Activated T-helper 17 cell treated with anti-CD3 and anti-CD28 coated beads, Interleukin-2, amount 50 U/mL, for 72 hours (primary cell): ENCODE data around the gene HSD11B2. TPM values are rescaled to one million over a fixed set of nuclear protein-coding genes. Genes with fewer than 3 reads are reported as not detected.
A peak's percentile ranks its signal among the peaks of the same experiment; 100 is the strongest.

Experiments
- ATAC-seq: fragments of 150-1000 bp; cut with Tn5 transposase; replicated peaks from 2 replicates; pipeline ENCODE4 v1.10.0; 2021; ENCODE audit warnings: mild to moderate bottlenecking, moderate library complexity
- H3K27ac Mint-ChIP-seq: one replicate; pipeline ENCODE4 v1.8.0; 2022; ENCODE audit warnings: mixed read lengths
- H3K27me3 Mint-ChIP-seq: one replicate; pipeline ENCODE4 v1.8.0; 2022; ENCODE audit warnings: mixed read lengths
- H3K36me3 Mint-ChIP-seq: one replicate; pipeline ENCODE4 v1.8.0; 2022; ENCODE audit warnings: low read depth, mild to moderate bottlenecking, mixed read lengths
- H3K4me1 Mint-ChIP-seq: one replicate; pipeline ENCODE4 v1.8.0; 2022; ENCODE audit warnings: mixed read lengths
- H3K4me3 Mint-ChIP-seq: one replicate; pipeline ENCODE4 v1.8.0; 2022; ENCODE audit warnings: mild to moderate bottlenecking, mixed read lengths
- H3K9me3 Mint-ChIP-seq: one replicate; pipeline ENCODE4 v1.8.0; 2022; ENCODE audit warnings: mixed read lengths
- total RNA-seq, 2 donors: library from RNA; stranded (reverse); gene quantifications; one replicate each; pipeline ENCODE4 v1.2.3, GENCODE V29; 2022

Gene HSD11B2
- 1 to 10 TPM in 1 of 2 donors, under 1 TPM in 1; 0.21 to 1.4 TPM for total RNA-seq

DNA sequence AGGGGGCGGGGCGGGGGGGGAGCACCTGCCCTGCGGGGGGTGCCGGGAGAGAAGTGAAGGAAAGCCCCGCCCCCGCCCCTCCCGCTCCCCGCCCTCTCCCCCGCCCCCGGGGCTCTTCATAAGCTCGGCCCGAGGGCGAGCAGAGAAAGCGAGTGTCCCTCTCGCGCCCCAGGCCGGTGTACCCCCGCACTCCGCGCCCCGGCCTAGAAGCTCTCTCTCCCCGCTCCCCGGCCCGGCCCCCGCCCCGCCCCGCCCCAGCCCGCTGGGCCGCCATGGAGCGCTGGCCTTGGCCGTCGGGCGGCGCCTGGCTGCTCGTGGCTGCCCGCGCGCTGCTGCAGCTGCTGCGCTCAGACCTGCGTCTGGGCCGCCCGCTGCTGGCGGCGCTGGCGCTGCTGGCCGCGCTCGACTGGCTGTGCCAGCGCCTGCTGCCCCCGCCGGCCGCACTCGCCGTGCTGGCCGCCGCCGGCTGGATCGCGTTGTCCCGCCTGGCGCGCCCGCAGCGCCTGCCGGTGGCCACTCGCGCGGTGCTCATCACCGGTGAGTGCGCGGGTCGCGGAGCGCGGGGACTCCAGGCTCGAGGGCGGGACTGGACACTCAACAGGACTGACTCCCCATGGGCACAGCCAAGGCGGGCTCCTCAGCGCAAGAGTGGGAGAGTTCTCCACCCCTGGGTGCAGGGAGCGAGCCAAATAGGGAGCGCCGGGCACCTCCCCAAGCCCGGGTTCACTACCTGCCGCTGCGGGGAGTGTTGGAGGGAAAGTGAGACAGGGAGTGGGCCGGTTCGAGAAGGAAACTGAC lies at the start of gene HSD11B2:
TSS of gene HSD11B2 (plus strand) at position 145 of the 798 bp plus-strand sequence. CDS start at position 273, 128 bp downstream.
- H3K9me3 Mint-ChIP-seq, result no peaks in the 10 kb centered on the region
- peak; percentile 72 for ATAC-seq
- no peaks in the 10 kb centered on the region for H3K36me3 Mint-ChIP-seq
- H3K27me3 Mint-ChIP-seq, result peaks cover 25% of the 10 kb centered on the region
- no peaks in the 10 kb centered on the region for H3K4me1 Mint-ChIP-seq
- H3K4me3 Mint-ChIP-seq, result peak within 1 kb of the TSS; percentile 72
- H3K27ac Mint-ChIP-seq, result no peak within 1 kb of the TSS

- Mint-ChIP-seq H3K4me1 (no peaks in the 10 kb centered on the region), H3K4me3 (no peak overlapping the region), H3K27ac (no peak overlapping the region), H3K36me3 (no peaks in the 10 kb centered on the region), H3K9me3 (no peaks in the 10 kb centered on the region), H3K27me3 (no peaks in the 10 kb centered on the region)
- ATAC-seq, result no peak
Observed at GRCh38 chr16:67383284-67383683, 47.6 kb upstream of the HSD11B2 start.

- Mint-ChIP-seq H3K9me3 (no peaks in the 10 kb centered on the region), H3K27me3 (no peaks in the 10 kb centered on the region), H3K36me3 (no peaks in the 10 kb centered on the region), H3K4me1 (no peaks in the 10 kb centered on the region), H3K27ac (no peak overlapping the region), H3K4me3 (no peak overlapping the region)
- no peak for ATAC-seq
Observed at GRCh38 chr16:67384778-67385510, 46.0 kb upstream of the HSD11B2 start.

DNA sequence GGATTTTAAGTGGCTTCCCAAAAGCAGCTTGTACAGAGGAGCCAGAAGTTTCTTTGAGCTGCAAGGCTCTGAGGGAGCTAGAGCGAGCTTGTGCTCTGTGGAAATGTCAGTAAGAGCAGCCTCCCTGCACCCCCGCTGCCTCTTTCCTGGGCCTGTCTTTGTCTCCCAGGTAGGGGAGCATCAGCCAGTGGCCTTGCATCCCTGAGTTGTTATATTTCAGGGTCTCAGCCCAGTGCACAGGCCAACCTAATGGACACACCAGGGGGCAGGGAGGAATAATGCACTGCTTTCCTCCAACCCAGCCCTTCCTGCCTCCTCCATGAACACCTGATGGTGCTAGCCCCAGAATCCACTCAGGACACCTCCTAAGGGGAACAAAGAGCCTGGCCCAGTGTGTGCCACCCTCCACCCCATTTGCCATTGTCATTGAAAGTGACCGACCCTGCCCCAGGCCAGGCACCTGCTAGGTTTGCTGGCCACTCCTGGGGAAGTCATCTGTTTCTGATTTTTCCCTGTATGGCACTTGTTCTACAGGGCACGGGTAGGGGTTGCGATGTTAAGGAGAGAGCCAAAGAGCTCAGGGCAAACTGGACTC lies 44.0 kb upstream of the HSD11B2 start:
- no peak for ATAC-seq
- H3K27ac Mint-ChIP-seq, result no peak overlapping the region
- peaks cover under 1% of the 10 kb centered on the region for H3K27me3 Mint-ChIP-seq
- H3K4me1 Mint-ChIP-seq, result peaks cover under 1% of the 10 kb centered on the region
- H3K9me3 Mint-ChIP-seq, result no peaks in the 10 kb centered on the region
- no peaks in the 10 kb centered on the region for H3K36me3 Mint-ChIP-seq
- H3K4me3 Mint-ChIP-seq, result no peak overlapping the region

DNA sequence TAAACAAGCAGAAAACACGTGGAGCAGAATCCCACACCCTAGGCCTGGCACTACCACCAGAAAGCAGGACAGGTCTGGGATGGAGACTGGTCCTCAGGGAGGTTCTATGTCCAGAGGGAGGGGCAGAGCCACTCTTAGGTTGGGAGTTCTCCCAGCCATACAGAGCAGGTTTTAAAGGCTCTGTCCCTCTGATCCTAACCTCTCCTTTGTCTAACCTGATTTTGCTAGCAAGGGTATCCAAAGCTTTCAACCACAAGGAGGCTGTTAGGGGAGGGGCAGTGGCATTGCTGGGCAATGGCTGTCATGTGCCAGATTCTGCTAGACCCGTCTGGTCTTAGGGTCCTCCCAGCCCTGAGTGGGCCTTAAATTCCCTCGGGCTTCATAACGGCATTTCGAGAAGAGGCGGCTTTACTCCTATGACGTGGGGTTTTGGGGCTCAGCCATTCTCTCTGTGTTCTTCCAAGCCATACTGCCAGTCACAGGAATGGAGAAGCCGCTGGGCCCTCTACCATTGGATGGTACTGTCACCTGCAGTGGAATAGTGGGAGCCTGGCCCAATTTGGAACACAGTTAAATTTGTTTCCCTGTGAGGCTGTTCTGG lies 43.3 kb upstream of the HSD11B2 start:
- Mint-ChIP-seq H3K27me3 (peaks cover 7% of the 10 kb centered on the region), H3K4me1 (peaks cover 7% of the 10 kb centered on the region), H3K4me3 (no peak overlapping the region), H3K27ac (no peak overlapping the region), H3K36me3 (no peaks in the 10 kb centered on the region), H3K9me3 (no peaks in the 10 kb centered on the region)
- no peak for ATAC-seq

DNA sequence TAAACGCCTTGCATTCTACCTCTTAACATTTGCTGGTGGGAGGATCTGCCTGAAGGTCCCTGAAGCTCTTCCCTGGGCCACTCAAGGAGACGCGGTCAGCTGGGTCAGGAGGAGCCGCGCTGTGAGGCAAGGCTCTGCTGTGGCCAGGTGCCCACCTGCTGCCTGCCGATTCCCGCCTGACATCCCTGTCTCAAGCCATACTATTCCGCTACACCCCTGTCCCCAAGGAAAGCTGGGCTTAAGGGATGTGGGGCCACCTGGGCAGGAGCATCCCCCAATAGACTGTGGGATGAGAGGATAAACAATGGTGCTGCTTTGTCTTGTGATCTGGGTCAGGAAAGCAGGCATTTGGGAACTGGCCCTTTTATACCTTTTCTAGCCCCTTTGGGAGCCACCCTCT lies 42.7 kb upstream of the HSD11B2 start:
- no peak for ATAC-seq
- no peaks in the 10 kb centered on the region for H3K36me3 Mint-ChIP-seq
- H3K27ac Mint-ChIP-seq, result no peak overlapping the region
- peaks cover 9% of the 10 kb centered on the region for H3K4me1 Mint-ChIP-seq
- H3K27me3 Mint-ChIP-seq, result peaks cover 9% of the 10 kb centered on the region
- no peak overlapping the region for H3K4me3 Mint-ChIP-seq
- H3K9me3 Mint-ChIP-seq, result no peaks in the 10 kb centered on the region

- no peak overlapping the region for H3K4me3 Mint-ChIP-seq
- H3K36me3 Mint-ChIP-seq, result no peaks in the 10 kb centered on the region
- no peak for ATAC-seq
- no peaks in the 10 kb centered on the region for H3K9me3 Mint-ChIP-seq
- peaks cover 9% of the 10 kb centered on the region for H3K4me1 Mint-ChIP-seq
- H3K27ac Mint-ChIP-seq, result no peak overlapping the region
- H3K27me3 Mint-ChIP-seq, result peaks cover 9% of the 10 kb centered on the region
Observed at GRCh38 chr16:67388591-67388990, 42.3 kb upstream of the HSD11B2 start.

DNA sequence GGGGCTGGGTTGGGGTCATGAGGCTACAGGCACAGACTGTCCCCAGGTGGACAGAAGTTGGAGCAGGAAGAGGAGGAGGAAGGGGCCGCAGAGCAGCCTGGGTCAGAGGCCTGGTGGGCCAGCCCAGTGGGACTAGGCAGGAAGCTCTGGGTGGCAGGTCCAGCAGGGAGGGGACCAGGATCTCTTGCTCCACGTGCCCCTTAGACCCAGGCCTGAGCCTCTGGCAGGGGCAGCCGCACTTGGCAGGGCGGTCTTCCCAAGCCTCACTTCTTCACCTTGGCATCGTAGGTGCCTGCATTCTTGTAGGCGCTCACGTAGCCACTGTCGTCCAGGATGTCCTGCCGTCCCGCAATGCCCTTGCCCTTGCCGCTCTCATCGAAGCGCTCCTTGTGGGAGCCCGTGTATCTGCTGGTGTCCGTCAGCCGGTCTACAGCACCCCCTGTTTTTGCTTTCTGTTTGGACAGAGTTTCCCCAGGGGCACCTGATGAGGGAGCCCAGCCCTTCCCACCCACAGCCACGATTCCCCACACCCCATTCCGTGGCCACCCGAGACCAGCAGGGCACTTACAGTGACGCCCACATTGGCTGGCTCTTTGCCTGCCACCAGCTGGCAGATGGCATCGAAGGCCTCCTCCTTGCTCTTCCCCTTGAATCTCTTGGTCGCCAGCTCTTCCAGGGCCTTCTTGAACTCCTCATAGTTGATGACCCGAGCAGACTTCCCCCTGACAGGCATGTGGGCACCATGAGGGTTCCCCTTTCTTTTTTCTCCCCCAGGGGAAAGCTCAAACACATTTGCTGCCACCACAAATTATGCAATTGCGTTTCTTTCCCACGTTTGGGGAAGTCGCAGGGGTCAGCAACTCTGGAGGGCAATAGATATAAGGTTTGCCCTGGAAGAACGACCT lies 40.8 kb upstream of the HSD11B2 start:
- no peaks in the 10 kb centered on the region for H3K36me3 Mint-ChIP-seq
- no peak overlapping the region for H3K4me3 Mint-ChIP-seq
- peaks cover 9% of the 10 kb centered on the region for H3K4me1 Mint-ChIP-seq
- H3K27me3 Mint-ChIP-seq, result peaks cover 15% of the 10 kb centered on the region
- no peak for ATAC-seq
- no peak overlapping the region for H3K27ac Mint-ChIP-seq
- no peaks in the 10 kb centered on the region for H3K9me3 Mint-ChIP-seq

DNA sequence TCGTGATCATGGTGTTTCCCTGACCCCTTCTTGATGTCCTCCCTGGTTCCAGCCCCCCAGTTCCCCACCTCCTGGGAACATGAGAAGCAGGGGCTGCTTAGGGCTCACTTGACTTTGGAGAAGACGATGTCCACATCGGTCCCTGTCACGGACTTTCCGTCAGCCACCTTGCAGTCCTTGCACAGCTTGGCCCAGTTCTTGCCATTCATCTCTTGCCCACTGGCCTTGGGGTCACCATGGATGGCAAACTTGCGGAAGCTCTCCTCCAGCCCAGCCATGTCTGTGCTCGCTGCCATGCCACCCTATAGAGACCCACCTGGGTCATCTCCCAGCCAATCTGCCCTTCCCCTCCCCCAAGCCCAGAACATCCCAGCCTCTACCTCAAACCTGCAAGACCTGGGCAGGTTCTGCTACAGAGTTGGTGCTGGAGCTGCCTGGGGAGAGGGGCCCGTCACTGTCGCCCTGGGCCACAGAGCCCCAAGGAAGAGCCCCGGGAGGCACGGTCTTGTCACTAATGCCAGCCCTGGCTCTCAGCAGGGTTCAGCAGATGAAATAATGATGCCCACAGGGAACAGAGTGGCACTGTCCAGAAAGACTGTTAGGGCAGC lies 40.0 kb upstream of the HSD11B2 start:
- Mint-ChIP-seq H3K4me3 (no peak overlapping the region), H3K27ac (no peak overlapping the region), H3K9me3 (no peaks in the 10 kb centered on the region), H3K36me3 (no peaks in the 10 kb centered on the region), H3K27me3 (peaks cover 20% of the 10 kb centered on the region), H3K4me1 (peaks cover 9% of the 10 kb centered on the region)
- ATAC-seq, result no peak

DNA sequence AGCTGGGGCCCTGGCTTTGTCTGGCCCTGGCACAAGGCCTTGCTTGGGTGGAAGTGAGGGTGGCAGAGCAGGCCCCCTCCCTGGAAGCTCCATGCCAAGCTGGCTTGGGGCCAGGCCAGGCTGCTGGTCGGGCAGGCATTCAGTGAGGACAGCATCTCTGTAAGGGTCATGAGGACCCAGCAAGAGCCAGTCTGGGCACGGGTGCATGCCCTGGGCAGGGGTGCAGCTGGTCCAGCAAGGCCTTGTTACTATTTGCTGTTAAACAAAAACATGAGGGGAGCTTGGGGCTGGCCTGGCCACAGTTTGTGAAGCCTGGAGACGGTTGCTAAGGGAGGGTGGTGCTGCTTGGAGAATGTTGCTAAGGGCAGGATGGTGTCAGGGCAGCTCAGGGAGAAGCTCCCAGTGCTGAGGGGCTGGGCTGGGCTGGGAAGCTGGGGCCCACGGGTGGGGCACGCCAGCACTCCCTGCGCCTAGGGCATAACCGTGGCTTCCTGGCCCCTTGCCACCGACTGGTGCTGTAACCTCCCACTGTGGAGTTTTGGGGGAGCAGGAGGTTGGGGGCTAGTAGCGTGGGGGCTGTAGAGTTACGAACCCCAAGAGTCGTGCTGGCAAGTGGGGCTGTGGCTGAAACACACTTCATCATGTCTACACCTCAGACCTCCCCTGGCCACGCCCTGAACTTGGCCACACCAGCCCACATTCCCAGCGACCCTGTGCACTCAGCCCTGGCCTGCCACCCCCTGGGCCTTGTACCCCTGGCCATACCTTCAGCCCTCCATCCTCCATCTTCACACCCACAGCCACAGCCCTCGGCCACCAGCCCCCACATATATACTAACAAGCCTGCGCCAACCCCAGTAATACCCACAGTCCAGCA lies 39.3 kb upstream of the HSD11B2 start:
- Mint-ChIP-seq H3K9me3 (no peaks in the 10 kb centered on the region), H3K4me1 (peaks cover 9% of the 10 kb centered on the region)

DNA sequence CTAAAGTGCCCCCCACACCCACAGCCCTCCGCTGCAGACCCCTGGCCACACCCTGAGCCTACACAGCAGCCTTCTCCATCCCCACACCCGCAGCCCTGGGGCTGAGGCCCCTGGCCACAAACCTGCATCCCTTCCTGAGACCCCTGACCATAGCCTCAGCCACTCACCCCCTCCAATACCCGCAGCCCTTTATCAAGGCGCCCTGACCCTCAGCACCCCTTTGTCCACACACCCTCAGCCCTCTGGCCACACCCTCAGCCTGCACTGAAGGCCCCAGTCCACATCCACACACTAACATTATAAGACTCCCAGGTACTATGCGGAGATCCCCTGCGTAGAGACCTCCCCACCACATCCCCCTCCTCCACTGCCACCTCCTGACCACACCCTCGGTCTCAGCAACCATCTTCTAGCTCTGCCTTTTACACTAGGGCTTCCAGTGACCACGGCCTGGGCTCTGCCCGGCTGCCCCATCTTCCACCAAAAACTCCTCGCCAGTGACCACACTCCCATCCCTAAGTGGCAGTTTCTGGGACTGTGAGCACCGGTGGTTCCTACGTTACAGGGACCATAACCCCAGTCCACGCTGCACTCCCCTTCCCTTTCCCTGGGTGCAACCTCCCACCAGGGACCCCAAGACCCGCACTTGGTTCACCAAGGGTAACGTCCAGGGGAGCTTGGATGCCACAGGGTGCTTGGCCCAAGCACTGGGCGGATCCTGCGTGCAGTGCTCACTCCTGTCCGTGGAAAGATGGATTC lies 38.4 kb upstream of the HSD11B2 start:
- peaks cover 23% of the 10 kb centered on the region for H3K27me3 Mint-ChIP-seq
- H3K36me3 Mint-ChIP-seq, result no peaks in the 10 kb centered on the region
- H3K9me3 Mint-ChIP-seq, result no peaks in the 10 kb centered on the region
- no peak for ATAC-seq
- no peak overlapping the region for H3K4me3 Mint-ChIP-seq
- no peak overlapping the region for H3K27ac Mint-ChIP-seq
- peaks cover 9% of the 10 kb centered on the region for H3K4me1 Mint-ChIP-seq

More for the DNA sequence above, 39.3 kb upstream of the HSD11B2 start:
- Mint-ChIP-seq H3K27ac (no peak overlapping the region), H3K36me3 (no peaks in the 10 kb centered on the region), H3K4me3 (no peak overlapping the region), H3K27me3 (peaks cover 20% of the 10 kb centered on the region)
- no peak for ATAC-seq

GRCh38 chr16:67393111-67393787 lies 37.7 kb upstream of the HSD11B2 start, which contains the start of gene TPPP3:
TSS of gene TPPP3 (minus strand) at chr16:67393498. CDS start at chr16:67391111, 2,387 bp downstream.
- Mint-ChIP-seq H3K36me3 (no peaks in the 10 kb centered on the region), H3K4me1 (peaks cover 9% of the 10 kb centered on the region), H3K4me3 (peak within 1 kb of the TSS; percentile 72), H3K27me3 (peaks cover 25% of the 10 kb centered on the region), H3K27ac (no peak within 1 kb of the TSS), H3K9me3 (no peaks in the 10 kb centered on the region)
- peak; percentile 64 for ATAC-seq
